Activated T-cell treated with anti-CD3 and anti-CD28 coated beads for 4 hours (primary cell): ENCODE measurements around the gene FRS3.

Source experiments
- DNase-seq: peaks from one replicate; pipeline ENCODE4 v3.0.0-alpha.2; 2020

The FRS3 gene

DNA sequence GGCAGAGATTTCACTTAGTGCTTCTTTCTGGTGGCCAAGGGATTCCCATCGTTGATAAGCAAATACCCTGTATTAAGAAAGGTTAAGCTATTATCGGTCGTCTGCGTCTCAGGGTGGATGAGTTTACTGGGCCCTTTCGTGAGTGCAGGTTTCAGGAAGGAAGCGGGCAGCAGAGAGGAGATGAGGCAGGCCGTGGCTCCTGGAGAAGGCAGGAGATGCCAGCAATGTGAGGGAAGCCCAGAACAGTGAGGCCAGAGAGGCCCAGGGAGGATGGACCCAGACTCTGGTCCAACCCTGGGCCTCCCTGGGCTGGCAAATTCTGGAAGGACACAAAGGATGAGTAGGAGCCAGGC, 55.5 kb downstream of the FRS3 start:
- no peak for DNase-seq

GRCh38 chr6:41723530-41724227, 56.0 kb downstream of the FRS3 start:
- no peak for DNase-seq

DNA sequence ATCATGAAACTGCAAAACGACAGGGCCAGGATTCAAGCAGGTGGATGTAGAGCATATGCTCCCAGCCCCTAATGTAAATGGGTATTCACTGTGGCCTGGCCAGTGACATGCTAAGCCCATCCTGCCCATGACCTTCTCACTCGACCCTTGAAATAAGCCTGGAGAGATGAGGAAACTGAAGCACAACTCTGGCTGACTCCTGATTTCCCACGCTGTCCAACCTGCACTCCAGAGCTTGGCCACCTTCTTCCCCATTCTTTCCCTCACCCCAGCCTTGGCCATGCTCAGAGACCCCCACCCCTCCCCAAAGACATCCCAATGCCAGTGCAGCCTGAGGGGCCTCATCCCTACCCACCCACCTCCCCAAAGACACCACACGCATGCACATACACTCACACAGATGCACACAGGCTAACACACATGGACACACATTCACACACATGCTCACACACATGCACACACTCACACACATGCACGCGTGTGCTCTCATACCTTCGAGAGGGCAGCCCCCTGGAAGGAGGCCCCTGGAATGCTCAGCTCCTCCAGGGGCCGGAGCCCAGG, 56.7 kb downstream of the FRS3 start:
- no peak for DNase-seq

DNA sequence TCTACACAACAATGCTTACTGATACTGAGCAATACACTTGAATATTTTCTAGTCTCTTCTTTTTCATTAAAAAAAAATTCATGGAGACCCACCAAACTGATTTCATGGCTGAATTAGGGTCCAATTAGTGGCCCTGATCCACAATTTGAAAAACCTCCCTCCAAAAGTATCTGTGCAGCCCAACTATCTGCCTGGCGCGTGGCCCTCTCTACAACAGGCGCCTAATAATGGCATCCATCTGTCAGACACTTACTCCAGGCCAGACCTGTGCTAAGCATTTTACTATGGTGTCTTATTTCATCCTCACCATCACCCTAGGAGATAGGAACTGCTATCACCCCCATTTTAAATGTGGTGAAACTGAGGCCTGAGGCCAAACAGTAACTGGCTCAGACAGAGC, 58.3 kb downstream of the FRS3 start:
- no peak for DNase-seq

GRCh38 chr6:41720783-41721182, 58.9 kb downstream of the FRS3 start:
- no peak for DNase-seq

DNA sequence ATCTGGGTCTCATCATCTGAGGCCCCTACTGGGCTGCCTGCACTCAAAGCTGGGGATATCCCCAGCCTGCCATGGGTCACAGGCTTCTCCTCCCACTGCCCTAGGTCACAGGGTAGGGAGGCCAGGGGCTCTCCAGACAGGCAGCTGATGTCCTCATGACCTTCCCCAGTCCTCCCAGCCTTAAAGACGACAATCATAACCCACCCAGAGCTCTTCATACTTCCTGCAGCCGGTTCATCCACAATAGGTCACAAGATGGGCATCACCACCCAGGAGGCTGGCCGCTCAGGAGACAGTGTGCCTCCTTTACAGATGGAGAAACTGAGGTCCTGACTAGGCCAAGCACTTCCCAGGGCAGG, 59.5 kb downstream of the FRS3 start:
- DNase-seq: no peak
